Gastrocnemius medialis (tissue), 4 donors: ENCODE measurements around the gene SLC35D2. TPM values are rescaled to one million over a fixed set of nuclear protein-coding genes. Genes with fewer than 3 reads are reported as not detected.

Source experiments
- ATAC-seq, 2 donors: fragments of 150-250 bp; one replicate each; pipeline ENCODE4 v1.9.1; 2016
- DNase-seq, 2 donors: peaks; one replicate each; pipeline ENCODE4 v3.0.0-alpha.2; 2019
- H3K27ac ChIP-seq, 4 donors: fragments of 200-600 bp; sonication (generic); 1 replicate in 1 of 4; 2 replicates in 3 of 4; pipeline ENCODE4 v1.5.1; 2016 to 2018; ENCODE audit warnings: mild to moderate bottlenecking in 2 of 4, moderate library complexity in 1 of 4
- H3K27me3 ChIP-seq, 3 donors: fragments of 200-600 bp; sonication (generic) in 2 of 3; 1 replicate in 1 of 3; 2 replicates in 2 of 3; pipeline versions ENCODE4 v1.5.1 to v1.6.0; 2016 to 2019; ENCODE audit warnings: mild to moderate bottlenecking in 1 of 3, moderate library complexity in 1 of 3
- H3K36me3 ChIP-seq, 2 donors: fragments of 200-600 bp; sonication (generic) in 1 of 2; one replicate each; pipeline ENCODE4 v1.5.1; 2017 to 2018
- H3K4me1 ChIP-seq, 2 donors: fragments of 200-600 bp; sonication (generic) in 1 of 2; one replicate each; pipeline ENCODE4 v1.5.1; 2016 to 2017; ENCODE audit warnings: mild to moderate bottlenecking in 2 of 2
- H3K4me3 ChIP-seq, 4 donors: fragments of 200-600 bp; sonication (generic) in 3 of 4; 1 replicate in 1 of 4; 2 replicates in 3 of 4; pipeline ENCODE4 v1.5.1; 2016 to 2019; ENCODE audit warnings: mild to moderate bottlenecking in 2 of 4
- H3K9me3 ChIP-seq, 3 donors: fragments of 200-600 bp; sonication (generic) in 2 of 3; 1 replicate in 1 of 3; 2 replicates in 2 of 3; pipeline ENCODE4 v1.5.1; 2016 to 2019
- POLR2A ChIP-seq, 2 donors: fragments of 450-650 bp; IDR thresholded peaks; one replicate each; pipeline ENCODE4 v1.6.1; 2017; ENCODE audit warnings: antibody characterized with exemption in 2 of 2, mild to moderate bottlenecking in 2 of 2, moderate library complexity in 2 of 2
- in situ Hi-C, 4 donors: fragments of 200-750 bp; cut with MboI; loops; one replicate each; pipeline versions ENCODE4 v1.15.0 to v1.8.0; 2017; ENCODE audit warnings: low sequenced_read_pairs in 4 of 4
- intact Hi-C: fragments of 100-400 bp; cut with DNase I; formaldehyde crosslinking; loops from one replicate; pipeline ENCODE4 v1.15.1; 2023; ENCODE audit warnings: low total_unique reads
- total RNA-seq, 4 donors: library from RNA; depleted of rRNA; stranded (reverse); fragments of >200 nt; gene quantifications; one replicate each; pipeline versions ENCODE4 v1.1.0 to v1.2.3, GENCODE V29; 2016
- TF ChIP-seq, protein P1 (sequence below), 5 experiments: fragments of 450-650 bp in 3 of 5; fragments of 200-600 bp in 2 of 5; sonication (generic) in 2 of 5; IDR thresholded peaks in 4 of 5; conservative IDR thresholded peaks in 1 of 5; 1 replicate in 4 of 5; 2 replicates in 1 of 5; pipeline ENCODE4 v1.5.1; 2016 to 2019; ENCODE audit warnings: antibody characterized with exemption in 5 of 5, mild to moderate bottlenecking in 3 of 5, moderate library complexity in 3 of 5

Gene SLC35D2
- total RNA-seq, 4 donors from 2014 or later, result 3.0 to 9.0 (median 6.8) TPM

DNA sequence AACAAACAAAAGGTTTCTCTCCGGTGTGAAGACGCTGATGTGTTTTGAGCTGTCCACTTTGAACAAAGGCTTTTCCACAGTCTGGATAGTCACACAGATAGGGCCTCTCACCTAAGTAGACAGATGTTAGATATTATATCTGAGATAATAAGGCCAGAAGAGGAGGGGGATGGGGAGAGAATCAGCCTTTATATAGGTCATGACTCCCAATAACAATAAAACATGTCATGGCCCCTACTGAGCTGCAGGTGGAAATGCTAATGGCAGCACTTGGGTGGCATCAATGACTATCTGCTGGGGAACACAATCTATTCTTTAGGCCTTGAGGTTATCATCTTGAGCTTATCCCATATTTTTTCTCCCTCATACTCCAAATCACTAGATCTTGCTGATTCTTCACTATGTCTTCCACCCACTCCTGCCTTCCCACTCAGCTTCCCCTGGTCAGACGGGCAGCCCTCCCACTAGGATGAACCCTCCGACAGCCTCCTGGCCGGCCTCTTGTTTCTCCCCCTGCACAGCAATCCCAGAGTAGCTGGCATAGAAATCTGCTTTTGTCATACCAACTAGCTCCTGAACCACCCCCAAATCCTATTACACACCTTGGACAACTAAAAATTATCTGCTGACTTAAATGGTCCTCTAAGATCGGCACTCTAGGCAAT lies 11.5 kb upstream of the SLC35D2 start:
- H3K27ac ChIP-seq, result no peak overlapping the region
- DNase-seq (no peak), ATAC-seq (no peak)
- no peaks in the 10 kb centered on the region for H3K9me3 ChIP-seq
- no peaks in the 10 kb centered on the region for H3K36me3 ChIP-seq
- no peak for TF ChIP-seq POLR2A (IDR thresholded peaks at IDR 0.05)
- TF ChIP-seq, protein P1, sequence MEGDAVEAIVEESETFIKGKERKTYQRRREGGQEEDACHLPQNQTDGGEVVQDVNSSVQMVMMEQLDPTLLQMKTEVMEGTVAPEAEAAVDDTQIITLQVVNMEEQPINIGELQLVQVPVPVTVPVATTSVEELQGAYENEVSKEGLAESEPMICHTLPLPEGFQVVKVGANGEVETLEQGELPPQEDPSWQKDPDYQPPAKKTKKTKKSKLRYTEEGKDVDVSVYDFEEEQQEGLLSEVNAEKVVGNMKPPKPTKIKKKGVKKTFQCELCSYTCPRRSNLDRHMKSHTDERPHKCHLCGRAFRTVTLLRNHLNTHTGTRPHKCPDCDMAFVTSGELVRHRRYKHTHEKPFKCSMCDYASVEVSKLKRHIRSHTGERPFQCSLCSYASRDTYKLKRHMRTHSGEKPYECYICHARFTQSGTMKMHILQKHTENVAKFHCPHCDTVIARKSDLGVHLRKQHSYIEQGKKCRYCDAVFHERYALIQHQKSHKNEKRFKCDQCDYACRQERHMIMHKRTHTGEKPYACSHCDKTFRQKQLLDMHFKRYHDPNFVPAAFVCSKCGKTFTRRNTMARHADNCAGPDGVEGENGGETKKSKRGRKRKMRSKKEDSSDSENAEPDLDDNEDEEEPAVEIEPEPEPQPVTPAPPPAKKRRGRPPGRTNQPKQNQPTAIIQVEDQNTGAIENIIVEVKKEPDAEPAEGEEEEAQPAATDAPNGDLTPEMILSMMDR (IDR thresholded peaks at IDR 0.05 in 4 of 5, conservative IDR thresholded peaks at IDR 0.05 in 1 of 5), result no peak
- H3K4me1 ChIP-seq, result no peaks in the 10 kb centered on the region
- in situ Hi-C loops (no loop called here), intact Hi-C loops (no loop called here)
- no peaks in the 10 kb centered on the region for H3K27me3 ChIP-seq
- H3K4me3 ChIP-seq, result no peak overlapping the region

- DNase-seq (no peak), ATAC-seq (no peak)
- in situ Hi-C loops (no loop called here), intact Hi-C loops (no loop called here)
- Histone ChIP-seq H3K4me1 (no peaks in the 10 kb centered on the region), H3K27ac (no peak overlapping the region), H3K9me3 (no peaks in the 10 kb centered on the region), H3K4me3 (no peak overlapping the region), H3K36me3 (no peaks in the 10 kb centered on the region), H3K27me3 (no peaks in the 10 kb centered on the region)
- TF ChIP-seq POLR2A (IDR thresholded peaks at IDR 0.05), result no peak
- TF ChIP-seq, protein P1 (IDR thresholded peaks at IDR 0.05 in 4 of 5, conservative IDR thresholded peaks at IDR 0.05 in 1 of 5), result no peak
Observed at GRCh38 chr9:96392263-96392662, 8.8 kb upstream of the SLC35D2 start.

GRCh38 chr9:96391021-96391765 lies 7.7 kb upstream of the SLC35D2 start:
- H3K36me3 ChIP-seq, result no peaks in the 10 kb centered on the region
- no peak for TF ChIP-seq POLR2A (IDR thresholded peaks at IDR 0.05)
- TF ChIP-seq, protein P1 (IDR thresholded peaks at IDR 0.05 in 4 of 5, conservative IDR thresholded peaks at IDR 0.05 in 1 of 5), result no peak
- ATAC-seq (no peak), DNase-seq (no peak)
- in situ Hi-C loops (no loop called here), intact Hi-C loops (no loop called here)
- no peak overlapping the region for H3K27ac ChIP-seq
- H3K4me3 ChIP-seq, result no peak overlapping the region
- no peaks in the 10 kb centered on the region for H3K4me1 ChIP-seq
- H3K27me3 ChIP-seq, result no peaks in the 10 kb centered on the region
- no peaks in the 10 kb centered on the region for H3K9me3 ChIP-seq

- H3K4me1 ChIP-seq, result peaks cover under 1 to 3% of the 10 kb centered on the region in 2 donors
- H3K36me3 ChIP-seq, result no peaks in the 10 kb centered on the region
- H3K4me3 ChIP-seq, result no peak overlapping the region
- no peaks in the 10 kb centered on the region for H3K27me3 ChIP-seq
- TF ChIP-seq POLR2A (IDR thresholded peaks at IDR 0.05), result no peak
- TF ChIP-seq, protein P1 (IDR thresholded peaks at IDR 0.05 in 4 of 5, conservative IDR thresholded peaks at IDR 0.05 in 1 of 5), result no peak
- intact Hi-C loops (no loop called here), in situ Hi-C loops (no loop called here)
- no peak for DNase-seq
- no peak for ATAC-seq
- H3K9me3 ChIP-seq, result no peaks in the 10 kb centered on the region
- H3K27ac ChIP-seq, result no peak overlapping the region
Observed at GRCh38 chr9:96388144-96388543, 4.6 kb upstream of the SLC35D2 start.
